HEK293 (cell line): Measurements from ENCODE around the gene C6orf89.

Source experiments
- CTCF ChIA-PET: fragments of 350-600 bp; formaldehyde crosslinking; extraction: SDS; loops from one replicate; lab custom pipeline; 2021; ENCODE audit warnings: antibody characterized with exemption; lab: Yijun Ruan, JAX
- POLR2A ChIA-PET: fragments of 300-600 bp; formaldehyde crosslinking; extraction: SDS; loops from one replicate; lab custom pipeline; 2020; ENCODE audit warnings: antibody characterized with exemption, inconsistent platforms; lab: Yijun Ruan, JAX
- H3K27ac ChIP-seq: fragments of 200-500 bp; sonication (Bioruptor generic); 2 replicates; pipeline ENCODE4 v1.5.1; 2014; ENCODE audit warnings: low read depth, low read length, control low read depth, inconsistent platforms; ENCODE audit errors: extremely low read depth
- H3K36me3 ChIP-seq, 2 experiments: fragments of 200-500 bp in 1 of 2; sonication (Bioruptor generic) in 1 of 2; 1 replicate in 1 of 2; 2 replicates in 1 of 2; pipeline ENCODE4 v1.5.1; 2014 to 2017; ENCODE audit warnings: inconsistent platforms in 2 of 2, low read length in 2 of 2; ENCODE audit not compliant: control insufficient read depth in 2 of 2, insufficient read depth in 1 of 2
- H3K4me1 ChIP-seq: fragments of 200-500 bp; sonication (Bioruptor generic); 2 replicates; pipeline ENCODE4 v1.5.1; 2014; ENCODE audit warnings: mild to moderate bottlenecking, low read length, inconsistent platforms; ENCODE audit not compliant: control insufficient read depth, insufficient read depth
- H3K4me3 ChIP-seq: 2 replicates; pipeline ENCODE4 v1.5.1; 2011; ENCODE audit warnings: low read depth, mild to moderate bottlenecking, control low read depth, low read length, moderate library complexity
- H3K9me3 ChIP-seq: fragments of 200-500 bp; sonication (Bioruptor generic); 2 replicates; pipeline ENCODE4 v1.5.1; 2014; ENCODE audit warnings: low read depth, low read length, inconsistent platforms; ENCODE audit not compliant: control insufficient read depth, insufficient read depth
- BCL11B ChIP-seq: fragments of 450-650 bp; formaldehyde crosslinking; IDR thresholded peaks from 2 replicates; pipeline ENCODE4 v1.5.1; 2016; ENCODE audit warnings: low read depth, missing biosample characterization, missing genetic modification characterization
- BCL6B ChIP-seq: fragments of 450-650 bp; formaldehyde crosslinking; IDR thresholded peaks from 2 replicates; pipeline ENCODE4 v1.5.1; 2017; ENCODE audit warnings: missing biosample characterization, missing genetic modification characterization
- PRDM6 ChIP-seq: fragments of 450-650 bp; formaldehyde crosslinking; IDR thresholded peaks from 2 replicates; pipeline ENCODE4 v1.5.1; 2017; ENCODE audit warnings: missing biosample characterization, missing genetic modification characterization
- SCRT1 ChIP-seq: fragments of 450-650 bp; formaldehyde crosslinking; IDR thresholded peaks from 2 replicates; pipeline ENCODE4 v1.5.1; 2016; ENCODE audit warnings: missing biosample characterization, missing genetic modification characterization, borderline replicate concordance
- ZBTB17 ChIP-seq: fragments of 450-650 bp; formaldehyde crosslinking; IDR thresholded peaks from 2 replicates; pipeline ENCODE4 v1.5.1; 2016; ENCODE audit warnings: missing biosample characterization, missing genetic modification characterization
- ZBTB20 ChIP-seq: fragments of 450-650 bp; formaldehyde crosslinking; IDR thresholded peaks from 2 replicates; pipeline ENCODE4 v1.5.1; 2016; ENCODE audit warnings: missing biosample characterization, missing genetic modification characterization
- ZBTB7A ChIP-seq: fragments of 450-650 bp; formaldehyde crosslinking; IDR thresholded peaks from 2 replicates; pipeline ENCODE4 v1.5.1; 2016; ENCODE audit warnings: low read depth, missing biosample characterization, missing genetic modification characterization
- ZNF155 ChIP-seq: fragments of 450-650 bp; formaldehyde crosslinking; IDR thresholded peaks from 2 replicates; pipeline ENCODE4 v1.5.1; 2016; ENCODE audit warnings: missing biosample characterization, missing genetic modification characterization
- ZNF2 ChIP-seq: fragments of 450-650 bp; formaldehyde crosslinking; IDR thresholded peaks from 2 replicates; pipeline ENCODE4 v1.5.1; 2016; ENCODE audit warnings: missing biosample characterization, missing genetic modification characterization
- ZNF23 ChIP-seq: fragments of 450-650 bp; formaldehyde crosslinking; IDR thresholded peaks from 2 replicates; pipeline ENCODE4 v1.5.1; 2016; ENCODE audit warnings: missing biosample characterization, missing genetic modification characterization, borderline replicate concordance
- ZNF513 ChIP-seq: fragments of 450-650 bp; IDR thresholded peaks from 2 replicates; pipeline ENCODE4 v1.5.1; 2018; ENCODE audit warnings: missing biosample characterization, missing genetic modification characterization
- ZNF555 ChIP-seq: fragments of 450-650 bp; formaldehyde crosslinking; conservative IDR thresholded peaks from 2 replicates; pipeline ENCODE4 v1.5.1; 2017; ENCODE audit warnings: missing biosample characterization, mild to moderate bottlenecking, missing genetic modification characterization, inconsistent platforms
- ZNF585B ChIP-seq: fragments of 450-650 bp; formaldehyde crosslinking; IDR thresholded peaks from 2 replicates; pipeline ENCODE4 v1.5.1; 2016; ENCODE audit warnings: missing biosample characterization, missing genetic modification characterization
- ZNF596 ChIP-seq: fragments of 450-650 bp; IDR thresholded peaks from 2 replicates; pipeline ENCODE4 v1.5.0; 2018; ENCODE audit warnings: missing biosample characterization, mild to moderate bottlenecking, missing genetic modification characterization, moderate library complexity
- ZNF626 ChIP-seq: fragments of 450-650 bp; sonication (Bioruptor Pico); formaldehyde crosslinking; IDR thresholded peaks from 2 replicates; pipeline ENCODE4 v1.5.1; 2018; ENCODE audit warnings: missing biosample characterization, missing genetic modification characterization, inconsistent platforms
- ZNF629 ChIP-seq: fragments of 450-650 bp; formaldehyde crosslinking; IDR thresholded peaks from 2 replicates; pipeline ENCODE4 v1.5.1; 2017; ENCODE audit warnings: missing biosample characterization, missing genetic modification characterization
- ZNF791 ChIP-seq: fragments of 450-650 bp; formaldehyde crosslinking; IDR thresholded peaks from 2 replicates; pipeline ENCODE4 v1.5.1; 2016; ENCODE audit warnings: missing biosample characterization, missing genetic modification characterization
- ZSCAN4 ChIP-seq: fragments of 450-650 bp; formaldehyde crosslinking; IDR thresholded peaks from 2 replicates; pipeline ENCODE4 v1.5.1; 2017; ENCODE audit warnings: missing biosample characterization, missing genetic modification characterization
- TF ChIP-seq, protein P1 (sequence below): fragments of 450-650 bp; formaldehyde crosslinking; IDR thresholded peaks from 2 replicates; pipeline ENCODE4 v1.5.1; 2016; ENCODE audit warnings: missing biosample characterization, missing genetic modification characterization

C6orf89 gene

GRCh38 chr6:36971921-36972673 is 86.3 kb downstream of the C6orf89 start:
- no peak overlapping the region for H3K4me3 ChIP-seq
- H3K27ac ChIP-seq, result no peak overlapping the region
- H3K36me3 ChIP-seq, result peaks cover 13 to 100% of the 10 kb centered on the region in 2 experiments; a peak in 2 of 3 replicates
- TF ChIP-seq ZBTB17 (tag by site-specific recombination), result peak; percentile 36; the same call in 1 of the 2 replicates
- peak; percentile 71 for TF ChIP-seq ZBTB20 (tag by site-specific recombination)
- TF ChIP-seq ZNF596, result no peak
- no peak for TF ChIP-seq ZNF513 (tag by site-specific recombination)
- no peaks in the 10 kb centered on the region for H3K4me1 ChIP-seq
- H3K9me3 ChIP-seq, result no peaks in the 10 kb centered on the region
- ChIA-PET CTCF (interaction anchor here (0.5 to 1.8 kb wide), 5 partner anchors 46 to 359 kb away, joined by 3 to 4 read pairs (median 3); no protein-coding TSS in a partner anchor), POLR2A (no interaction called here)

GRCh38 chr6:36973190-36973589 is 87.4 kb downstream of the C6orf89 start:
- H3K27ac ChIP-seq, result no peak overlapping the region
- ChIA-PET CTCF (interaction anchor here (1.3 kb wide), 1 partner anchor 208 kb away, joined by 3 read pairs; no protein-coding TSS in a partner anchor), POLR2A (no interaction called here)
- TF ChIP-seq, protein P1, sequence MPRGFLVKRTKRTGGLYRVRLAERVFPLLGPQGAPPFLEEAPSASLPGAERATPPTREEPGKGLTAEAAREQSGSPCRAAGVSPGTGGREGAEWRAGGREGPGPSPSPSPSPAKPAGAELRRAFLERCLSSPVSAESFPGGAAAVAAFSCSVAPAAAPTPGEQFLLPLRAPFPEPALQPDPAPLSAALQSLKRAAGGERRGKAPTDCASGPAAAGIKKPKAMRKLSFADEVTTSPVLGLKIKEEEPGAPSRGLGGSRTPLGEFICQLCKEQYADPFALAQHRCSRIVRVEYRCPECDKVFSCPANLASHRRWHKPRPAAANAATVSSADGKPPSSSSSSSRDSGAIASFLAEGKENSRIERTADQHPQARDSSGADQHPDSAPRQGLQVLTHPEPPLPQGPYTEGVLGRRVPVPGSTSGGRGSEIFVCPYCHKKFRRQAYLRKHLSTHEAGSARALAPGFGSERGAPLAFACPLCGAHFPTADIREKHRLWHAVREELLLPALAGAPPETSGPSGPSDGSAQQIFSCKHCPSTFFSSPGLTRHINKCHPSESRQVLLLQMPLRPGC (tag by site-specific recombination), result no peak
- peak; percentile 59; the same call in 1 of the 2 replicates for TF ChIP-seq ZNF2
- H3K9me3 ChIP-seq, result no peaks in the 10 kb centered on the region
- H3K4me1 ChIP-seq, result no peaks in the 10 kb centered on the region
- peaks cover 18 to 100% of the 10 kb centered on the region in 2 experiments for H3K36me3 ChIP-seq
- no peak overlapping the region for H3K4me3 ChIP-seq

- ChIA-PET POLR2A (no interaction called here), CTCF (no interaction called here)
- H3K36me3 ChIP-seq, result peaks cover 18 to 100% of the 10 kb centered on the region in 2 experiments
- H3K4me1 ChIP-seq, result no peaks in the 10 kb centered on the region
- no peak overlapping the region for H3K27ac ChIP-seq
- TF ChIP-seq ZNF791 (tag by site-specific recombination) (no peak), ZBTB7A (no peak), ZNF629 (no peak), PRDM6 (tag by site-specific recombination) (no peak), ZNF585B (tag by site-specific recombination) (no peak), ZNF626 (tag by site-specific recombination) (no peak), SCRT1 (no peak), ZNF23 (tag by site-specific recombination) (no peak), BCL11B (tag by site-specific recombination) (no peak), ZNF155 (tag by site-specific recombination) (no peak), ZSCAN4 (tag by site-specific recombination) (no peak), ZNF555 (tag by site-specific recombination) (no peak), BCL6B (tag by site-specific recombination) (no peak)
- no peak overlapping the region for H3K4me3 ChIP-seq
- H3K9me3 ChIP-seq, result no peaks in the 10 kb centered on the region
These were observed 87.9 kb downstream of the C6orf89 start for GRCh38 chr6:36973647-36974046.
